Keratinocyte (primary cell): Measurements from ENCODE around the gene EPHA10. TPM values are rescaled to one million over a fixed set of nuclear protein-coding genes. Genes with fewer than 3 reads are reported as not detected.
A peak's percentile ranks its signal among the peaks of the same experiment; 100 is the strongest.

Source experiments
- DNase-seq: peaks from one replicate; pipeline ENCODE4 v3.0.0-alpha.2; 2011; ENCODE audit warnings: low read depth, missing footprints, low spot score
- FAIRE-seq: peaks from 2 replicates; lab custom pipeline; 2011; peaks lifted over from hg19 to GRCh38; lab: Jason Lieb, UNC
- H2AFZ ChIP-seq: 2 replicates; pipeline ENCODE4 v1.6.0; 2012; ENCODE audit warnings: low read length, control low read depth, inconsistent platforms; ENCODE audit not compliant: control insufficient read depth
- H3K27ac ChIP-seq: 2 replicates; pipeline ENCODE4 v1.5.1; 2011; ENCODE audit warnings: low read length; ENCODE audit not compliant: control insufficient read depth, insufficient read depth
- H3K27me3 ChIP-seq: 3 replicates; pipeline ENCODE4 v1.6.0; 2011; ENCODE audit warnings: low read length; ENCODE audit not compliant: control insufficient read depth, insufficient read depth; ENCODE audit errors: extremely low read depth
- H3K36me3 ChIP-seq, 2 experiments: 2 replicates in 1 of 2; 3 replicates in 1 of 2; pipeline ENCODE4 v1.5.1; 2011; ENCODE audit warnings: low read length in 2 of 2, mild to moderate bottlenecking in 1 of 2; ENCODE audit not compliant: control insufficient read depth in 2 of 2, insufficient read depth in 2 of 2; ENCODE audit errors: extremely low read depth in 1 of 2
- H3K4me1 ChIP-seq: 3 replicates; pipeline ENCODE4 v1.5.1; 2011; ENCODE audit warnings: low read length; ENCODE audit not compliant: control insufficient read depth, insufficient read depth; ENCODE audit errors: extremely low read depth
- H3K4me2 ChIP-seq: 3 replicates; pipeline ENCODE4 v1.6.0; 2011; ENCODE audit warnings: low read depth, low read length; ENCODE audit not compliant: control insufficient read depth, insufficient read depth; ENCODE audit errors: extremely low read depth
- H3K4me3 ChIP-seq, 3 experiments: fragments of 200-600 bp in 1 of 3; sonication (generic) in 1 of 3; 2 replicates in 2 of 3; 3 replicates in 1 of 3; pipeline ENCODE4 v1.5.1; 2011 to 2016; ENCODE audit warnings: low read length in 3 of 3, mild to moderate bottlenecking in 3 of 3, control low read depth in 2 of 3, inconsistent platforms in 1 of 3, low read depth in 1 of 3, mixed read lengths in 1 of 3, mixed run types in 1 of 3, moderate library complexity in 1 of 3; ENCODE audit not compliant: control insufficient read depth in 2 of 3, insufficient read depth in 2 of 3; ENCODE audit errors: extremely low read depth in 1 of 3
- H3K79me2 ChIP-seq: 2 replicates; pipeline ENCODE4 v1.6.0; 2012; ENCODE audit warnings: low read length; ENCODE audit not compliant: control insufficient read depth, insufficient read depth
- H3K9ac ChIP-seq: 3 replicates; pipeline ENCODE4 v1.6.0; 2011; ENCODE audit warnings: low read length; ENCODE audit not compliant: control insufficient read depth, insufficient read depth; ENCODE audit errors: extremely low read depth
- H3K9me1 ChIP-seq: 3 replicates; pipeline ENCODE4 v1.6.0; 2011; ENCODE audit warnings: low read length; ENCODE audit not compliant: control insufficient read depth, insufficient read depth; ENCODE audit errors: extremely low read depth
- H3K9me3 ChIP-seq: 2 replicates; pipeline ENCODE4 v1.5.1; 2012; ENCODE audit warnings: low read depth, low read length; ENCODE audit not compliant: control insufficient read depth
- H4K20me1 ChIP-seq: 3 replicates; pipeline ENCODE4 v1.6.0; 2011; ENCODE audit warnings: low read length; ENCODE audit not compliant: control insufficient read depth, insufficient read depth; ENCODE audit errors: extremely low read depth
- CTCF ChIP-seq, 3 experiments: IDR thresholded peaks in 1 of 3; conservative IDR thresholded peaks in 1 of 3; optimal IDR thresholded peaks in 1 of 3; 2 replicates in 2 of 3; 3 replicates in 1 of 3; pipeline versions ENCODE3 to v1.5.1; 2011; ENCODE audit warnings: low read length in 3 of 3, mild to moderate bottlenecking in 3 of 3, moderate library complexity in 2 of 3, control low read depth in 1 of 3, inconsistent platforms in 1 of 3; ENCODE audit not compliant: insufficient read depth in 2 of 3; ENCODE audit errors: extremely low read depth in 1 of 3
- EZH2 ChIP-seq: IDR thresholded peaks from one replicate; pipeline ENCODE4 v1.6.1; 2012; ENCODE audit warnings: inconsistent platforms, mild to moderate bottlenecking, low read length, moderate library complexity
- dilution Hi-C: fragments of 300-500 bp; cut with MboI; formaldehyde crosslinking; loops from one replicate; pipeline ENCODE4 v1.7.0; 2020; ENCODE audit warnings: low sequenced_read_pairs; ENCODE audit not compliant: extremely low pct_ligation_motif_present
- polyA plus RNA-seq, 5 experiments: library from polyadenylated mRNA; depleted of rRNA in 3 of 5; stranded (reverse) in 3 of 5; stranded (forward) in 1 of 5; unstranded in 1 of 5; fragments of >200 nt; gene quantifications; 1 replicate in 1 of 5; 2 replicates in 3 of 5; 3 replicates in 1 of 5; pipeline versions ENCODE4 v1.2.1 to v1.2.3, GENCODE V29; 2011 to 2012; ENCODE audit warnings: missing spikeins in 2 of 5, low read depth in 1 of 5, low replicate concordance in 1 of 5

Gene EPHA10
- polyA plus RNA-seq, 1 donor (not counting 4 experiments of a cell fraction or from before 2014, with no cell fraction given), result not detected

GRCh38 chr1:37793773-37794371 lies 29.0 kb upstream of the EPHA10 start, which contains the start of gene MANEAL:
Gene MANEAL (plus strand): TSS chr1:37793847. CDS start chr1:37794183, 336 bp downstream.
- Histone ChIP-seq H3K9me3 (no peaks in the 10 kb centered on the region), H4K20me1 (peaks cover 2% of the 10 kb centered on the region), H3K9me1 (no peaks in the 10 kb centered on the region), H3K4me2 (peak within 1 kb of the TSS; percentile 67), H3K9ac (no peak within 1 kb of the TSS), H3K79me2 (no peaks in the 10 kb centered on the region), H3K4me1 (no peaks in the 10 kb centered on the region), H3K4me3 (peak within 1 kb of the TSS in 2 of 3 experiments; percentile 37 to 53), H3K27ac (no peak within 1 kb of the TSS), H3K36me3 (no peaks in the 10 kb centered on the region), H2AFZ (peak within 1 kb of the TSS; percentile 70), H3K27me3 (peaks cover 25% of the 10 kb centered on the region)
- FAIRE-seq (no peak), DNase-seq (no peak)
- TF ChIP-seq CTCF (optimal IDR thresholded peaks at IDR 0.05 in 1 of 3, IDR thresholded peaks at IDR 0.05 in 1 of 3, conservative IDR thresholded peaks at IDR 0.05 in 1 of 3; ENCODE audit: extremely low read depth in 1 of 3, insufficient read depth in 2 of 3, low read length in 3 of 3), result no peak
- TF ChIP-seq EZH2, result no peak
- dilution Hi-C loops, result no loop called here

GRCh38 chr1:37792943-37793686 lies 28.2 kb upstream of the EPHA10 start:
- Histone ChIP-seq H3K79me2 (no peaks in the 10 kb centered on the region), H3K4me3 (no peak overlapping the region), H3K27ac (no peak overlapping the region), H3K36me3 (no peaks in the 10 kb centered on the region), H3K4me2 (no peak overlapping the region), H4K20me1 (peaks cover 2% of the 10 kb centered on the region), H3K27me3 (peaks cover 25% of the 10 kb centered on the region), H3K9ac (no peak overlapping the region), H3K4me1 (no peaks in the 10 kb centered on the region), H3K9me1 (no peaks in the 10 kb centered on the region), H2AFZ (no peak overlapping the region), H3K9me3 (no peaks in the 10 kb centered on the region)
- TF ChIP-seq CTCF (optimal IDR thresholded peaks at IDR 0.05 in 1 of 3, IDR thresholded peaks at IDR 0.05 in 1 of 3, conservative IDR thresholded peaks at IDR 0.05 in 1 of 3; ENCODE audit: extremely low read depth in 1 of 3, insufficient read depth in 2 of 3, low read length in 3 of 3) (no peak), EZH2 (peak; percentile 73)
- DNase-seq (no peak), FAIRE-seq (no peak)
- dilution Hi-C loops, result no loop called here
